Stimulated activated CD8-positive, alpha-beta memory T cell treated with anti-CD3 and anti-CD28 coated beads, Interleukin-2, amount 100 ng/mL, for 1 hour (primary cell): ENCODE results near the gene SLC18B1.
"Not testable (repeated sequence)": the region's sequence is repeated elsewhere in the genome, so short reads cannot be mapped to it uniquely, and the experiment has no call there.

Experiments
- DNase-seq, 2 donors: peaks; one replicate each; pipeline ENCODE4 v3.0.0-alpha.2; 2020; ENCODE audit warnings: low read depth in 2 of 2

The SLC18B1 gene

GRCh38 chr6:132800656-132801055 is 2.2 kb upstream of the SLC18B1 start:
- DNase-seq, result no peak

- peak in 1 of 2 donors; percentile 49 for DNase-seq
Measured at GRCh38 chr6:132798869-132799538, 567 bp upstream of the SLC18B1 start.

- DNase-seq, result no peak
Measured at GRCh38 chr6:132795461-132795860, 3.0 kb downstream of the SLC18B1 start.

GRCh38 chr6:132792510-132792909 is 5.9 kb downstream of the SLC18B1 start:
- DNase-seq, result no peak

GRCh38 chr6:132790450-132790849 is 8.0 kb downstream of the SLC18B1 start:
- DNase-seq, result no peak

- DNase-seq, result no peak
Measured at GRCh38 chr6:132789396-132789776, 9.1 kb downstream of the SLC18B1 start.

- DNase-seq, result no peak
Measured at GRCh38 chr6:132788658-132789395, 9.6 kb downstream of the SLC18B1 start.

GRCh38 chr6:132785936-132786335 is 12.5 kb downstream of the SLC18B1 start:
- no peak for DNase-seq

- DNase-seq, result no peak
Measured at GRCh38 chr6:132780770-132781371, 17.6 kb downstream of the SLC18B1 start.

GRCh38 chr6:132777881-132778280 is 20.6 kb downstream of the SLC18B1 start:
- DNase-seq, result not testable (repeated sequence)

GRCh38 chr6:132768051-132768517 is 30.4 kb downstream of the SLC18B1 start:
- peak in 1 of 2 donors; percentile 2 for DNase-seq

GRCh38 chr6:132765560-132765959 is 32.9 kb downstream of the SLC18B1 start:
- no peak for DNase-seq

- no peak for DNase-seq
Measured at GRCh38 chr6:132764370-132764769, 34.1 kb downstream of the SLC18B1 start.

- DNase-seq, result peak; percentile 16 to 22
Measured at GRCh38 chr6:132763269-132763668, 35.2 kb downstream of the SLC18B1 start.

GRCh38 chr6:132760256-132760655 is 38.2 kb downstream of the SLC18B1 start:
- DNase-seq, result no peak

GRCh38 chr6:132758689-132759088 is 39.7 kb downstream of the SLC18B1 start:
- no peak for DNase-seq

GRCh38 chr6:132752255-132752654 is 46.2 kb downstream of the SLC18B1 start:
- DNase-seq, result no peak

GRCh38 chr6:132751828-132752227 is 46.6 kb downstream of the SLC18B1 start:
- DNase-seq, result no peak

GRCh38 chr6:132751306-132751705 is 47.1 kb downstream of the SLC18B1 start:
- no peak for DNase-seq

- DNase-seq, result no peak
Measured at GRCh38 chr6:132750455-132751248, 47.8 kb downstream of the SLC18B1 start.

- no peak for DNase-seq
Measured at GRCh38 chr6:132749111-132749510, 49.3 kb downstream of the SLC18B1 start.

GRCh38 chr6:132748446-132748845 is 50.0 kb downstream of the SLC18B1 start:
- DNase-seq, result no peak
